ENCODE measurements around the gene NUS1. TPM values are rescaled to one million over a fixed set of nuclear protein-coding genes. Genes with fewer than 3 reads are reported as not detected.
"Not testable (repeated sequence)": the region's sequence is repeated elsewhere in the genome, so short reads cannot be mapped to it uniquely, and the experiment has no call there.

The NUS1 gene
- total RNA-seq, 1 donor from 2014 or later = 36.5 TPM

GRCh38 chr6:117728626-117729025 is 53.4 kb downstream of the NUS1 start:
- Mint-ChIP-seq H3K4me1 (ENCODE audit: unreplicated experiment) (no peaks in the 10 kb centered on the region), H3K27me3 (no peaks in the 10 kb centered on the region), H3K27ac (no peak overlapping the region), H3K4me3 (no peak overlapping the region), H3K9me3 (peaks cover 4% of the 10 kb centered on the region), H3K36me3 (no peaks in the 10 kb centered on the region)
- TF ChIP-seq CTCF (conservative IDR thresholded peaks at IDR 0.05) = no peak
- DNase-seq (ENCODE audit: extremely low spot score, unreplicated experiment) = no peak

GRCh38 chr6:117729613-117730012 is 54.3 kb downstream of the NUS1 start:
- DNase-seq (ENCODE audit: extremely low spot score, unreplicated experiment) = no peak
- Mint-ChIP-seq H3K4me1 (ENCODE audit: unreplicated experiment) (no peaks in the 10 kb centered on the region), H3K27ac (no peak overlapping the region), H3K4me3 (no peak overlapping the region), H3K36me3 (no peaks in the 10 kb centered on the region), H3K27me3 (no peaks in the 10 kb centered on the region), H3K9me3 (peaks cover 4% of the 10 kb centered on the region)
- no peak for TF ChIP-seq CTCF (conservative IDR thresholded peaks at IDR 0.05)

- no peaks in the 10 kb centered on the region for H3K36me3 Mint-ChIP-seq
- H3K27ac Mint-ChIP-seq = no peak overlapping the region
- no peak for DNase-seq (ENCODE audit: extremely low spot score, unreplicated experiment)
- no peak overlapping the region for H3K4me3 Mint-ChIP-seq
- no peaks in the 10 kb centered on the region for H3K4me1 Mint-ChIP-seq (ENCODE audit: unreplicated experiment)
- no peak for TF ChIP-seq CTCF (conservative IDR thresholded peaks at IDR 0.05)
- H3K27me3 Mint-ChIP-seq = no peaks in the 10 kb centered on the region
- no peaks in the 10 kb centered on the region for H3K9me3 Mint-ChIP-seq
Measured at GRCh38 chr6:117733341-117733740, 58.1 kb downstream of the NUS1 start.

DNA sequence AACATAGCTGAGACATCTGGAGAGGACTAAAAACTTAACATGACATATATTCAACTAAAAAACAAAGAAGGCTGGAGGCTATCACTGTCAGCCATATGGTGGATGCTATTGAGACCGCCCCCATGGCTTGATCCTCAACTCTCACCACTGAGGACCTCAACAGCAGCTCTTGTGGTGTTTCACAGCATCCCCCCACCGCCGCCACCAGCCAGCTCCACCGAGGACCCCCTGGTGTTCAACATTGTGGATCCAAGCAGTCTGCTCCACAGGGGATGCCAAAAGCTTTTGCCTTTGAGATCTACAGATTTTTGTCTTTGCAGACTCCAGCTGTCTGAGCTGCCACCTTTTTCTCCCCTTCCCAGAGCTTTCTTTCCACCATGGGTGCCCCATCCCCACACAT is 64.6 kb downstream of the NUS1 start:
- Mint-ChIP-seq H3K27me3 (no peaks in the 10 kb centered on the region), H3K36me3 (no peaks in the 10 kb centered on the region), H3K27ac (no peak overlapping the region), H3K4me1 (ENCODE audit: unreplicated experiment) (no peaks in the 10 kb centered on the region), H3K9me3 (peaks cover 6% of the 10 kb centered on the region), H3K4me3 (no peak overlapping the region)
- no peak for DNase-seq (ENCODE audit: extremely low spot score, unreplicated experiment)
- TF ChIP-seq CTCF (conservative IDR thresholded peaks at IDR 0.05) = no peak

- no peak overlapping the region for H3K4me3 Mint-ChIP-seq
- no peaks in the 10 kb centered on the region for H3K36me3 Mint-ChIP-seq
- no peak for DNase-seq (ENCODE audit: extremely low spot score, unreplicated experiment)
- H3K27ac Mint-ChIP-seq = no peak overlapping the region
- H3K9me3 Mint-ChIP-seq = peaks cover 6% of the 10 kb centered on the region
- no peak for TF ChIP-seq CTCF (conservative IDR thresholded peaks at IDR 0.05)
- no peaks in the 10 kb centered on the region for H3K27me3 Mint-ChIP-seq
- H3K4me1 Mint-ChIP-seq (ENCODE audit: unreplicated experiment) = no peaks in the 10 kb centered on the region
Measured at GRCh38 chr6:117740605-117741004, 65.3 kb downstream of the NUS1 start.

- not testable (repeated sequence) for H3K4me1 Mint-ChIP-seq (ENCODE audit: unreplicated experiment); DNase-seq (ENCODE audit: extremely low spot score, unreplicated experiment); H3K36me3 Mint-ChIP-seq; H3K27ac Mint-ChIP-seq; H3K4me3 Mint-ChIP-seq; H3K27me3 Mint-ChIP-seq
- H3K9me3 Mint-ChIP-seq = peaks cover 13% of the 10 kb centered on the region
Measured at GRCh38 chr6:117750675-117751074, 75.4 kb downstream of the NUS1 start.

Other genes starting within 250 kb of the NUS1 start
- gene ROS1, start 249.5 kb upstream of the NUS1 start, total RNA-seq (ENCODE audit: low replicate concordance) = 0.19 and 0.33 TPM in 2 replicates
- 9.0 and 15.0 TPM in 2 replicates for gene DCBLD1, start 192.8 kb upstream of the NUS1 start, total RNA-seq (ENCODE audit: low replicate concordance)
- gene GOPC, start 73.0 kb upstream of the NUS1 start, total RNA-seq (ENCODE audit: low replicate concordance) = 32.8 and 34.5 TPM in 2 replicates
- gene SLC35F1, start 231.8 kb downstream of the NUS1 start, total RNA-seq (ENCODE audit: low replicate concordance) = 1.9 and 6.1 TPM in 2 replicates

Data from type B pancreatic cell (in vitro differentiated cells).